ENCODE measurements around the gene NEDD8. TPM values are rescaled to one million over a fixed set of nuclear protein-coding genes. Genes with fewer than 3 reads are reported as not detected.

NEDD8 gene
- total and polyA plus RNA-seq, 2 donors, result 214 to 259 TPM

DNA sequence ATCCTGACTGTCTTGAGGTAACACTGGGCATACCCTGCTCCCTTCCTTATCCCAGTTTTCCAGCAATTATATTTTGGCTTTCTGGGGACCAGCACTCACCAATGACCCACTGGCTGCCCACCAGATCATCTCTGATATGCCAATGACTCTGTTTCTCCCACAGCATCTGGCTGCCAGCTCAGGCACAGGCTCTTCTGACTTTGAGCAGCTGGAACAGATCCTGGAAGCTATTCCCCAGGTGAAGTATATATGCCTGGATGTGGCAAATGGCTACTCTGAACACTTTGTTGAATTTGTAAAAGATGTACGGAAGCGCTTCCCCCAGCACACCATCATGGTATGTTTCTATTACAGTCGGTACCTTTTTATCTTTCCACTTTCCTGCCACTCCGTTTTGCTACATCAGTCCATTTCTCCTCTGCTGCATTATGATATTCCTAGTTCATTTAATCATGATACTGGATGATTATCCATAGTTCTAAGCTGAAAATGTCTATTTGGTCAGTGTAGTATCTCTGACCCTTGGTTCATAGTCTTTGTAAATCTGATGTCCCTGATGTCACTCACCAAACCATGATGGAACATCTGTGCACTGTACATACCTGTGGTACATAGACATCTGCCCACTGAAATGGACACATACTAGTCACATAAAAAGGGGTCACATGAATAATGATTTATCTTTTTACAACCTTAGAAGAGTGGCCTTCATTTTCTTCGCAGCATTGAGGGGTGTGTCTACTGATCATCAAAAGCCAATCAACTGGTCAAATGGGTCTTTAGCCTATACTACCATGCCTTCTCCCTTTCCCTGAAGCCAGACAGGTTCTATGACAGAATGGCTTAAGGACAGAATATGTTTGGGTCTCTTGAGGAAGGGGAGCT, 3.9 kb upstream of the NEDD8 start:
- Histone ChIP-seq H3K36me3 (ENCODE audit: control insufficient read depth in 2 of 2, insufficient read depth in 2 of 2, low read length in 1 of 2) (peaks cover 52 to 63% of the 10 kb centered on the region in 2 donors), H3K4me3 (ENCODE audit: low read length in 2 of 2) (no peak overlapping the region), H3K27me3 (ENCODE audit: control insufficient read depth in 2 of 2, insufficient read depth in 1 of 2, low read length in 1 of 2) (no peaks in the 10 kb centered on the region), H3K4me1 (ENCODE audit: control insufficient read depth in 2 of 2, insufficient read depth in 2 of 2, low read length in 2 of 2) (peaks cover 19 to 33% of the 10 kb centered on the region in 2 donors), H3K9me3 (ENCODE audit: control insufficient read depth in 2 of 2, insufficient read depth in 1 of 2, low read length in 1 of 2) (peaks cover 0 to 4% of the 10 kb centered on the region in 2 donors), H3K27ac (ENCODE audit: low read depth in 1 of 2, low read length in 1 of 2) (no peak overlapping the region)
- WGBS, result 98% methylated on average over 5 of the region's 5 CpGs
- DNase-seq (ENCODE audit: low read depth in 6 of 9, low spot score in 9 of 9), result no peak

DNA sequence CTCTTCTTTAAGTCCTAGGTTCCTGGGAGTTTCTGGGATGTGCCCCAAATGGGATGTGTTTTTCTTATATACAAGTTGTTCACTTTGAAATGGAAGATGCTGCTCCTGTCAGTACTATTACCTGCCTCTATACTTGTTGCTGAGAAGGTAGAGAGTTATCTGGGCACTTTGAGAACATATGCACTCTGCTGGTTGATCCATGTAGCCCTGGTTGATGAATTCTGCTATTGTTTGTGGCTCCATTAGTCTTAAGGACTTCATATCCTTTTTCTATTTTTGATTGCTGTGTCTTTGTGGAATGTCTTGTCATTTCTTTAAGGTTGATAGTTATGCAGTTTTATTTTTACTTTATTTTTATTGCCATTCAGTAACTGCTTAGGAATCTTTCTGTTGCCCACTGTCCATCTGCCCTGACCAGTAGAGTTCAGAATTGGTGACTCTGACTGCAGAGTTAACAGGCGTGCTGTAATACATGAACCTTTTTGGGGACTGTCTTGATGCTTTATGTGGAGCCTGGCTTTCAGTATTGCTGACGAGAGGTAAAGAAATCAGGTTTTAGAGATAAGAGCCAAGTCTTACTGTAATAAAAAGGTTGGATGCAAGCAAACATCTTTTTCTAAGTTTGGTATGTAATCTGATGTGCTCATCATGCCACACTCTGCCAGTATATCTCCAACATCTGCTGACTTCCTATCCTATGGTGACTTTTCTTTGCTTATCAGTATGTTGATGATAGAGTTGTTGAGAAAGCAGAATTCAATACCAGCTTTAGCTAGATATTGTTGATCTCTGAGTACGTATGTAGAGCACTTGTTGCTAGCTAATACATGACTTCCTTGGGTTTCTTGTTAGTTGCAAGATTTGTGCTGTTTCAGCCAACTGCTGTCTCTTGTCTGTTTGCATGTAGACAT, 2.2 kb upstream of the NEDD8 start:
- H3K9me3 ChIP-seq (ENCODE audit: control insufficient read depth in 2 of 2, insufficient read depth in 1 of 2, low read length in 1 of 2), result peaks cover 0 to 4% of the 10 kb centered on the region in 2 donors
- peaks cover 14 to 22% of the 10 kb centered on the region in 2 donors for H3K4me1 ChIP-seq (ENCODE audit: control insufficient read depth in 2 of 2, insufficient read depth in 2 of 2, low read length in 2 of 2)
- no peak overlapping the region for H3K4me3 ChIP-seq (ENCODE audit: low read length in 2 of 2)
- WGBS, result 95% methylated on average over 3 of the region's 3 CpGs
- H3K27me3 ChIP-seq (ENCODE audit: control insufficient read depth in 2 of 2, insufficient read depth in 1 of 2, low read length in 1 of 2), result no peaks in the 10 kb centered on the region
- no peak overlapping the region for H3K27ac ChIP-seq (ENCODE audit: low read depth in 1 of 2, low read length in 1 of 2)
- H3K36me3 ChIP-seq (ENCODE audit: control insufficient read depth in 2 of 2, insufficient read depth in 2 of 2, low read length in 1 of 2), result peaks cover 36 to 47% of the 10 kb centered on the region in 2 donors
- no peak for DNase-seq (ENCODE audit: low read depth in 6 of 9, low spot score in 9 of 9)

DNA sequence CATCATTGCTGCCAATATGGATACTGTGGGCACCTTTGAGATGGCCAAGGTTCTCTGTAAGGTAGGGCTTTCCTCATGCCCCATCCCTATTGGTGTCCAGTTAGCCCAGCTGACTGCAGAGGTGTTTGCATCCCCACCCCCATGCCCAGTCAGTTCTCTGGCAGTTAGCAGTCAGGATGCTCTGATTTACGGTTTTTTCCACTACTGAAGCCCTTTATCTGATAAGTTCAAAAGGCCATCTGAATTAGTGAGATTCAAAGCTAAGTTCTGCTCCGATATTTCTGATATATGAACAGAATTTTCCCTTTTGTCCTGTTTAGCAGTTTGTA, 1.3 kb upstream of the NEDD8 start:
- no peak for DNase-seq (ENCODE audit: low read depth in 6 of 9, low spot score in 9 of 9)
- peaks cover 0 to 4% of the 10 kb centered on the region in 2 donors for H3K9me3 ChIP-seq (ENCODE audit: control insufficient read depth in 2 of 2, insufficient read depth in 1 of 2, low read length in 1 of 2)
- WGBS, result 78% methylated on average over 2 of the region's 2 CpGs
- no peaks in the 10 kb centered on the region for H3K27me3 ChIP-seq (ENCODE audit: control insufficient read depth in 2 of 2, insufficient read depth in 1 of 2, low read length in 1 of 2)
- no peak overlapping the region for H3K27ac ChIP-seq (ENCODE audit: low read depth in 1 of 2, low read length in 1 of 2)
- H3K4me1 ChIP-seq (ENCODE audit: control insufficient read depth in 2 of 2, insufficient read depth in 2 of 2, low read length in 2 of 2), result peaks cover 14 to 22% of the 10 kb centered on the region in 2 donors
- H3K36me3 ChIP-seq (ENCODE audit: control insufficient read depth in 2 of 2, insufficient read depth in 2 of 2, low read length in 1 of 2), result peaks cover 28 to 38% of the 10 kb centered on the region in 2 donors
- peak overlapping the region; percentile 66 to 77 for H3K4me3 ChIP-seq (ENCODE audit: low read length in 2 of 2)

DNA sequence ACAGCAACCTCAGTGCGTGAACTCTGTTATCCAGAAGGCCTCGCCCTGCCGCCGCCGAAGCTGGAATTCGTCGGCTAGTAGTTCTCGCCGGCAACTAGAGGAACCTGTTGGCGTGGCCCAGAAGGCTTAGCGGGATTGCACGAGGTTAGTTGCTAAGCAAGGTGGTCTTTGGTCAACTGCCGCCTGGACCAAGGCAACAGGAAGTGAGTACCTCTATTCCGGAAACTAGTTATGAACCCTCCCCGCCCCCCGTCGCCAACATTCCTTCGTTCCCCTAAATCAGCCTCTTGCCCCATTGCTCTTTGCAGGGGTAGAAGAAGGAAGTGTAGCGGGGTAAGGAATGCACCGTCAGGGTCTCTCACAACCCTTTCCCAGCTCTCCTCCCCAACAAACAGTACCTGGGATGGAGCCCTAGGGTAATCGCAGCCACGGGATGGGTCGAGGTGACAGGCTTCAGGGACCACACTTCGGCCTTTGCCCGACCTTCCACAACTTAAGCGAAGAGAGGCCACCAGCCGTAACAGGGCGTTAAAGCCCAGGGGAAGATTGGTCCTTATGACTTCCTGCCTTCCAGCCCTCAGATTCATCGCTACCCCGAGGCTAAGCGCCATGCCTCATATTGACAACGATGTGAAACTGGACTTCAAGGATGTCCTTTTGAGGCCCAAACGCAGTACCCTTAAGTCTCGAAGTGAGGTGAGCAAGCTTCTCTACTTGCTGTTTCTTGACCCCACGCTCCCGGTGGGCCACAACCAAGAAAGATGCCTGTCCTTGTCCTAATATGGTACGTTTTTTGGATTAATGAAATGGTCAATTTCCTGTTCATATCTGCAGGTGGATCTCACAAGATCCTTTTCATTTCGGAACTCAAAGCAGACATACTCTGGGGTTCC, 724 bp upstream of the NEDD8 start, which contains the start of gene GMPR2:
GMPR2 (plus strand) TSS at position 285 of the 893 bp plus-strand sequence; CDS start at position 610, 325 bp downstream.
- Histone ChIP-seq H3K27me3 (ENCODE audit: control insufficient read depth in 2 of 2, insufficient read depth in 1 of 2, low read length in 1 of 2) (no peaks in the 10 kb centered on the region), H3K27ac (ENCODE audit: low read depth in 1 of 2, low read length in 1 of 2) (peak within 1 kb of the TSS; percentile 91 to 96), H3K4me3 (ENCODE audit: low read length in 2 of 2) (peak within 1 kb of the TSS; percentile 66 to 77), H3K36me3 (ENCODE audit: control insufficient read depth in 2 of 2, insufficient read depth in 2 of 2, low read length in 1 of 2) (peaks cover 25 to 35% of the 10 kb centered on the region in 2 donors), H3K4me1 (ENCODE audit: control insufficient read depth in 2 of 2, insufficient read depth in 2 of 2, low read length in 2 of 2) (peaks cover 14 to 22% of the 10 kb centered on the region in 2 donors), H3K9me3 (ENCODE audit: control insufficient read depth in 2 of 2, insufficient read depth in 1 of 2, low read length in 1 of 2) (peaks cover 0 to 4% of the 10 kb centered on the region in 2 donors)
- DNase-seq (ENCODE audit: low read depth in 6 of 9, low spot score in 9 of 9), result peak in 1 of 9 donors; percentile 51
- 4% methylated on average over 38 of the region's 38 CpGs for WGBS

DNA sequence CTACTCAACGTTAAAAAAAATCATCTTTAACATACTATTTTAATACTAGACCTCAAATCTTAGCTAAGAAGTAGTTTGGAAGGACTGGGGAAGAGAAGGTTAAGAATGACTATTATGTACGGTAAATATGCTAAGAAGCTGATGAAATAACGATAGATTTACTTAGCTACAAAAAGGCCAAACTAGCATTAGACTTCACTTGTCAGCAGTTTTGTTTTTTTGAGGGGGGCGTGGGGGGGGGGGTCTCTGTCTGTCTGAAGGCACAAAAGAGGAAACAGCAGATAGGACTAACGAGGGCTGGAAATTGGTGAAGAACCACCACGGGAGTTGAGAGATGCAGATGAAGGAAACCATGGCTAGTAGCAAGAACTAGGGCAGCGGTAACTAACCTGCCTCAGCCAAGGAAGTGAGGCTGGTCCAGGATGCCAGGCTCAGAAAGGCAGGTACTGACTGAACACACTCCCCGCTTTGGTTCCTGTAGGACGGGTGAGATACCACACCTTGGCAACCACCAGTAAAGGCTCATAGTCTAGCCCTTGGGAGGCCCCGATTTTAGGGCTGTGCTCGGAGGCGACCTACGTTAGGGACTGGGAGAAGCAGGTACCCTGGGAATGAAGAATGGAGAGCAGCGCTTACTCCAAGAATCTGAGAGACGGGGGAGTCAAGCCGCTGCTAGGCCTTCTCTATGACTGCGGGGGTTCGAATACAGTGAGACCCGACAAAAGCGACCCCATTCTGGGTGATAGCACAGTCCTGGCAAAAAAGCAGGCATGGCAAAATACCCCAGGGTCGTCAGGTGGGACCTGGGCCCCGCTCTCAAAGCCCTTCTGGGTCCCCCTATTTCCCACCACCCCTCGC, 675 bp downstream of the NEDD8 start:
- Histone ChIP-seq H3K4me1 (ENCODE audit: control insufficient read depth in 2 of 2, insufficient read depth in 2 of 2, low read length in 2 of 2) (peaks cover 14 to 22% of the 10 kb centered on the region in 2 donors), H3K27me3 (ENCODE audit: control insufficient read depth in 2 of 2, insufficient read depth in 1 of 2, low read length in 1 of 2) (no peaks in the 10 kb centered on the region), H3K36me3 (ENCODE audit: control insufficient read depth in 2 of 2, insufficient read depth in 2 of 2, low read length in 1 of 2) (peaks cover 11 to 21% of the 10 kb centered on the region in 2 donors), H3K4me3 (ENCODE audit: low read length in 2 of 2) (peak overlapping the region; percentile 66 to 77), H3K27ac (ENCODE audit: low read depth in 1 of 2, low read length in 1 of 2) (peak overlapping the region; percentile 91 to 96), H3K9me3 (ENCODE audit: control insufficient read depth in 2 of 2, insufficient read depth in 1 of 2, low read length in 1 of 2) (peaks cover 0 to 4% of the 10 kb centered on the region in 2 donors)
- no peak for DNase-seq (ENCODE audit: low read depth in 6 of 9, low spot score in 9 of 9)
- 17% methylated on average over 23 of the region's 23 CpGs for WGBS

DNA sequence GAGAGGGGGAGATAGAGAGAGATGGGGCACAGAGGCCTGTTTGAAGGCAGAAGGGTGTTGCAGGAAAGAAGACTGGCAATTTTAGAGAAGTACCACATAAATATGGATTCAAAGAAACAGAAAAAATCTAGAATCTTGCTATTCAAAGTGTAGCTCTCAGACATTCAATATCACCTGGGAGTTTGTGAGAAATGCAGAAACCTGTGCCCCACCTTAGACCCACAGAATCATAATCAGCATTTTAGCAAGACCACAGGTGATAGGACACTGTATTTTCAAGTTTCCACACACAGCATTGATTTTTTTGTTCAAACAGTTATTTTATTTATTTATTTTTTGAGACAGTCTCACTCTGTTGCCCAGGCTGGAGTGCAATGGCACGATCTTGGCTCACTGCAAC, 3.3 kb downstream of the NEDD8 start:
- Histone ChIP-seq H3K9me3 (ENCODE audit: control insufficient read depth in 2 of 2, insufficient read depth in 1 of 2, low read length in 1 of 2) (peaks cover 0 to 4% of the 10 kb centered on the region in 2 donors), H3K4me1 (ENCODE audit: control insufficient read depth in 2 of 2, insufficient read depth in 2 of 2, low read length in 2 of 2) (peaks cover 14 to 22% of the 10 kb centered on the region in 2 donors), H3K27me3 (ENCODE audit: control insufficient read depth in 2 of 2, insufficient read depth in 1 of 2, low read length in 1 of 2) (no peaks in the 10 kb centered on the region), H3K27ac (ENCODE audit: low read depth in 1 of 2, low read length in 1 of 2) (no peak overlapping the region), H3K36me3 (ENCODE audit: control insufficient read depth in 2 of 2, insufficient read depth in 2 of 2, low read length in 1 of 2) (peaks cover 3 to 6% of the 10 kb centered on the region in 2 donors), H3K4me3 (ENCODE audit: low read length in 2 of 2) (no peak overlapping the region)
- 63% methylated on average over 1 of the region's 1 CpG for WGBS
- no peak for DNase-seq (ENCODE audit: low read depth in 6 of 9, low spot score in 9 of 9)

DNA sequence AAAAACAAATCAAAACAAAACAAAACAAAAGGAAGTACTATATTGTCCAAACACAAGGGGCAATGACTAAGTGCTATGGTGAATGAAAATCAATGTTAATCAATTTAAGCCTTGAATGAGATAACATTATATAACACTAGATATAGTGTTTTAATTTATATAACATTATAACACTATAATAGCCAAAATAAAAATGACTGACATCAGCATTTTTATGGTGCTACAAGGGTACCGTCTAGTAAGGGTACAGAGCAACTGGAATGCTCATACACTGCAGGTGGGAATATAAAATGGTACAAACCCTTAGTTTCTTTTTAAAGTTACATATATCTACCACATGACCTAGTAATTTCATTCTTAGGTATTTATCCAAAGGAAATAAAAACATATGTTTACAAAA, 5.7 kb downstream of the NEDD8 start:
- H3K4me3 ChIP-seq (ENCODE audit: low read length in 2 of 2), result no peak overlapping the region
- peaks cover 6 to 7% of the 10 kb centered on the region in 2 donors for H3K4me1 ChIP-seq (ENCODE audit: control insufficient read depth in 2 of 2, insufficient read depth in 2 of 2, low read length in 2 of 2)

More for the DNA sequence above, 5.7 kb downstream of the NEDD8 start:
- peaks cover 0 to 1% of the 10 kb centered on the region in 2 donors for H3K9me3 ChIP-seq (ENCODE audit: control insufficient read depth in 2 of 2, insufficient read depth in 1 of 2, low read length in 1 of 2)
- no peak for DNase-seq (ENCODE audit: low read depth in 6 of 9, low spot score in 9 of 9)
- H3K36me3 ChIP-seq (ENCODE audit: control insufficient read depth in 2 of 2, insufficient read depth in 2 of 2, low read length in 1 of 2), result peaks cover 3 to 6% of the 10 kb centered on the region in 2 donors
- WGBS, result 100% methylated on average over 1 of the region's 1 CpG
- H3K27me3 ChIP-seq (ENCODE audit: control insufficient read depth in 2 of 2, insufficient read depth in 1 of 2, low read length in 1 of 2), result no peaks in the 10 kb centered on the region
- no peak overlapping the region for H3K27ac ChIP-seq (ENCODE audit: low read depth in 1 of 2, low read length in 1 of 2)
